ENCODE measurements around the gene TEKT5. TPM values are rescaled to one million over a fixed set of nuclear protein-coding genes. Genes with fewer than 3 reads are reported as not detected.

TEKT5 gene
- total RNA-seq, 1 donor from 2014 or later, result not detected

- no peak overlapping the region for H3K4me3 Mint-ChIP-seq (ENCODE audit: unreplicated experiment)
- no peak for TF ChIP-seq CTCF (IDR thresholded peaks at IDR 0.05)
- H3K27ac Mint-ChIP-seq (ENCODE audit: unreplicated experiment), result no peak overlapping the region
- no peak for DNase-seq (ENCODE audit: extremely low spot score, unreplicated experiment)
- peaks cover 3% of the 10 kb centered on the region for H3K27me3 Mint-ChIP-seq (ENCODE audit: unreplicated experiment)
- no peaks in the 10 kb centered on the region for H3K9me3 Mint-ChIP-seq (ENCODE audit: unreplicated experiment)
- H3K4me1 Mint-ChIP-seq (ENCODE audit: unreplicated experiment), result no peaks in the 10 kb centered on the region
- H3K36me3 Mint-ChIP-seq (ENCODE audit: unreplicated experiment), result no peaks in the 10 kb centered on the region
These were observed 30.0 kb downstream of the TEKT5 start for GRCh38 chr16:10664720-10665126.

- no peak overlapping the region for H3K27ac Mint-ChIP-seq (ENCODE audit: unreplicated experiment)
- no peaks in the 10 kb centered on the region for H3K4me1 Mint-ChIP-seq (ENCODE audit: unreplicated experiment)
- DNase-seq (ENCODE audit: extremely low spot score, unreplicated experiment), result no peak
- no peak overlapping the region for H3K4me3 Mint-ChIP-seq (ENCODE audit: unreplicated experiment)
- no peak for TF ChIP-seq CTCF (IDR thresholded peaks at IDR 0.05)
- H3K36me3 Mint-ChIP-seq (ENCODE audit: unreplicated experiment), result no peaks in the 10 kb centered on the region
- H3K9me3 Mint-ChIP-seq (ENCODE audit: unreplicated experiment), result no peaks in the 10 kb centered on the region
- peaks cover 3% of the 10 kb centered on the region for H3K27me3 Mint-ChIP-seq (ENCODE audit: unreplicated experiment)
These were observed 31.0 kb downstream of the TEKT5 start for GRCh38 chr16:10663744-10664143.

GRCh38 chr16:10663146-10663545 is 31.6 kb downstream of the TEKT5 start:
- Mint-ChIP-seq H3K27ac (ENCODE audit: unreplicated experiment) (no peak overlapping the region), H3K27me3 (ENCODE audit: unreplicated experiment) (peaks cover 3% of the 10 kb centered on the region), H3K4me3 (ENCODE audit: unreplicated experiment) (no peak overlapping the region), H3K4me1 (ENCODE audit: unreplicated experiment) (no peaks in the 10 kb centered on the region), H3K9me3 (ENCODE audit: unreplicated experiment) (no peaks in the 10 kb centered on the region), H3K36me3 (ENCODE audit: unreplicated experiment) (no peaks in the 10 kb centered on the region)
- DNase-seq (ENCODE audit: extremely low spot score, unreplicated experiment), result no peak
- no peak for TF ChIP-seq CTCF (IDR thresholded peaks at IDR 0.05)

DNA sequence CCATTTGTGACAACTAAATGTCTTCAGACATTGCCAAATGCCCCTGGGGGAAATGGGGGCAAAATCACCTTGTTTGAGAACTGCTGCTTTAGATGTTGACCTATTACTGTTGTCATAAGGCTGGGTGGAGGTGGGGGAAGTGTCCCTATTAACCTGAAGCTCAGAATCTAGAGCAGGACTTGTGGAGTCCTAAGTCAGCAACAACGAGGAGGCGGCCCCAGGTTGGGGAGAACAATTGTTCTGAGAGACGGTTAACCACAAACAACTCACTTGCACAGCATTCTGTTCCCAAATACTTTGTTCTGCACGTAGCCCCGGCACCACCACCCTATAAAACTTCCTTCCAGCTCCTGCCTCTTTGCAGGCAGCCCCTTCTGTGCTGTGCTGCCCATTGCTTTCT is 32.5 kb downstream of the TEKT5 start:
- no peaks in the 10 kb centered on the region for H3K9me3 Mint-ChIP-seq (ENCODE audit: unreplicated experiment)
- no peak overlapping the region for H3K4me3 Mint-ChIP-seq (ENCODE audit: unreplicated experiment)
- H3K27ac Mint-ChIP-seq (ENCODE audit: unreplicated experiment), result no peak overlapping the region
- H3K27me3 Mint-ChIP-seq (ENCODE audit: unreplicated experiment), result peaks cover 3% of the 10 kb centered on the region
- H3K36me3 Mint-ChIP-seq (ENCODE audit: unreplicated experiment), result no peaks in the 10 kb centered on the region
- no peak for TF ChIP-seq CTCF (IDR thresholded peaks at IDR 0.05)
- DNase-seq (ENCODE audit: extremely low spot score, unreplicated experiment), result no peak
- H3K4me1 Mint-ChIP-seq (ENCODE audit: unreplicated experiment), result no peaks in the 10 kb centered on the region

DNA sequence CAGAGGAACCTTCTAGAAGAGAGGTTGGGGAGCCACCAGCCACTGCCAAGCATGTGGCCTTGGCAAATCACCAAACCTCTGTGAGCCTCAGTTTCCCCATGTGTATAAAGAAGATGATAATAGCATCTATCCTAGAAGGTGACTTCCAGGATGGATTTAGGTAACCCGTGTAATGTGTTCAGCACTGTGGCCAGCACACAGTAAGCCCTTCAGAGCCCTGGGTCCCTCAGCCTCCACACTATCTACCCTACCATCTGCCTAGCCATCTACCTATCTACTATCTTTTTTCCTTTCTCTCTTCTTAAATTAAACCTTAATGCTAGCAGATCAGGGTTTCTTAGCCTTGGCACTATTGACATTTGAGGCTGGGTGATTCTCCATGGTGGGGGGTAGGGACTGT is 33.0 kb downstream of the TEKT5 start:
- Mint-ChIP-seq H3K27me3 (ENCODE audit: unreplicated experiment) (peaks cover 3% of the 10 kb centered on the region), H3K9me3 (ENCODE audit: unreplicated experiment) (no peaks in the 10 kb centered on the region), H3K27ac (ENCODE audit: unreplicated experiment) (no peak overlapping the region), H3K4me3 (ENCODE audit: unreplicated experiment) (no peak overlapping the region), H3K36me3 (ENCODE audit: unreplicated experiment) (no peaks in the 10 kb centered on the region), H3K4me1 (ENCODE audit: unreplicated experiment) (no peaks in the 10 kb centered on the region)
- no peak for TF ChIP-seq CTCF (IDR thresholded peaks at IDR 0.05)
- no peak for DNase-seq (ENCODE audit: extremely low spot score, unreplicated experiment)

Measured in osteocyte (in vitro differentiated cells).